IPS DF 6.9 (cell line): Measurements from ENCODE around the gene CCDC33.

Experiments used
- DNase-seq: peaks from one replicate; pipeline ENCODE4 v3.0.0-alpha.2; 2013; ENCODE audit warnings: low read depth, low spot score
- H3K27ac ChIP-seq: one replicate; pipeline ENCODE4 v1.5.1; 2013; ENCODE audit warnings: low read length, control low read depth
- H3K27me3 ChIP-seq: 2 replicates; pipeline ENCODE4 v1.6.1; 2013; ENCODE audit warnings: mild to moderate bottlenecking, low read length; ENCODE audit not compliant: control insufficient read depth, insufficient read depth
- H3K36me3 ChIP-seq: 2 replicates; pipeline ENCODE4 v1.6.1; 2013; ENCODE audit warnings: low read length; ENCODE audit not compliant: control insufficient read depth, insufficient read depth
- H3K4me1 ChIP-seq: 2 replicates; pipeline ENCODE4 v1.6.1; 2013; ENCODE audit warnings: low read length; ENCODE audit not compliant: control insufficient read depth, insufficient read depth
- H3K4me3 ChIP-seq: 2 replicates; pipeline ENCODE4 v1.5.1; 2013; ENCODE audit warnings: mild to moderate bottlenecking, low read length
- H3K9me3 ChIP-seq: 2 replicates; pipeline ENCODE4 v1.6.1; 2013; ENCODE audit warnings: low read length, inconsistent platforms; ENCODE audit not compliant: control insufficient read depth, insufficient read depth
- WGBS: extraction: QIAGEN DNeasy Blood & Tissue Kit; methylation state at CpG from one replicate; pipeline ENCODE4 v1.1.7; 2013; ENCODE audit warnings: mixed read lengths, missing lambda C conversion rate; ENCODE audit not compliant: insufficient read length, insufficient coverage; 5-methylcytosine and 5-hydroxymethylcytosine counted together

CCDC33 gene

DNA sequence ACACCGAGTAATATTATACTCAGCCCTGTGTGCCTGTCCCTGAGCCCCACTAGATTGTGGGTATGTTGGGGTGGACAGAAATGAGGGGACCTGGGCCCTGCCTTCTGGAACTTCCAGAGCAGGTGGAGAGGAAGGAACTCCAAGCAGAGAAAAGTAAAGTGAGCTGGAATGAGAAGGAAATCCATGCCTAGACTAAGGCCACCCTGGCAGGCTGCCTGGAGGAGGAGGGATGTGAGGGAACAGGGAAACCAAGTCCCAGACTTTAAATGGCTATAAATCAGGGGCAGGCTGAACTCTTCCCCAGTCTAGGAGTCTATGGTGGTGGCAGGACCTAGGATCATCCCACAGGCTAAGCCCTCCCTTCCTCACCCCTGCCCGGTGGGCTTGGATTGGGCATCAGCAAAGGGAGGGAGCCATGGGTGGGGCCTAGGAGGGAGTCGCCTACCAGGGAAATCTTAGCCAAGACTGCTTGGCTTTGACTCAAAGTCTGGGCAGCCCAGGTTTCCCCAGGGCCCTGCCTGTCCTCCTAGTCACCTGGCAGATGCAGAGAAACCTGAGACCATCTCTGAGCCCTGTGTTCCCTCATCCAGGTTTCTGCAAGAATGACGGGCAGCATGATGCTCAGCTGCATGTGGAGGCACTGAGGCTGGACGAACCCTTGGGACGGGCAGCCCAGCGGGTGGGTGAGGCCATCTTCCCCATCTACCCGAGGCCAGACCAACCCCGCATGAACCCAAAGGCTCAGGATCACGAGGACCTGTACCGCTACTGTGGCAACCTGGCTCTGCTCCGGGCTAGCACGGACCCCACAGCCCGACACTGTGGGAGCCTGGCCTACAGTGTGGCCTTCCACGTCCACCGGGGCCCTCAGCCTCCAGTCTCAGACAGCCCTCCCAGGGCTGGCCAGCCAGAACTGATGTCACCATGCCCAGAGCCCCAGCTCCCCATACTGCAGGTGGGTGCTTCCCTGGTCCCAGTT lies 17.9 kb upstream of the CCDC33 start:
- H3K27ac ChIP-seq = no peak overlapping the region
- no peak overlapping the region for H3K4me3 ChIP-seq
- DNase-seq = no peak
- no peaks in the 10 kb centered on the region for H3K9me3 ChIP-seq
- H3K27me3 ChIP-seq = peaks cover 33% of the 10 kb centered on the region
- peaks cover 26% of the 10 kb centered on the region for H3K4me1 ChIP-seq
- no CpG with 5 or more reads among the region's 16 CpGs for WGBS
- no peaks in the 10 kb centered on the region for H3K36me3 ChIP-seq

- Histone ChIP-seq H3K9me3 (no peaks in the 10 kb centered on the region), H3K4me1 (peaks cover 24% of the 10 kb centered on the region), H3K27ac (no peak overlapping the region), H3K27me3 (peaks cover 48% of the 10 kb centered on the region), H3K4me3 (no peak overlapping the region), H3K36me3 (no peaks in the 10 kb centered on the region)
- DNase-seq = no peak
- WGBS = no CpG with 5 or more reads among the region's 11 CpGs
Observed at GRCh38 chr15:74220475-74221248, 15.5 kb upstream of the CCDC33 start.

GRCh38 chr15:74221399-74222239 lies 14.5 kb upstream of the CCDC33 start:
- Histone ChIP-seq H3K36me3 (no peaks in the 10 kb centered on the region), H3K27me3 (peaks cover 54% of the 10 kb centered on the region), H3K9me3 (no peaks in the 10 kb centered on the region), H3K4me3 (no peak overlapping the region), H3K27ac (no peak overlapping the region), H3K4me1 (peaks cover 20% of the 10 kb centered on the region)
- no peak for DNase-seq
- no CpG with 5 or more reads among the region's 12 CpGs for WGBS

- Histone ChIP-seq H3K4me1 (peaks cover 20% of the 10 kb centered on the region), H3K4me3 (no peak overlapping the region), H3K27ac (no peak overlapping the region), H3K27me3 (peaks cover 57% of the 10 kb centered on the region), H3K9me3 (no peaks in the 10 kb centered on the region), H3K36me3 (no peaks in the 10 kb centered on the region)
- whole genome bisulfite sequencing = no CpG with 5 or more reads among the region's 25 CpGs
- no peak for DNase-seq
Observed at GRCh38 chr15:74222240-74223119, 13.6 kb upstream of the CCDC33 start.

- Histone ChIP-seq H3K27me3 (peaks cover 43% of the 10 kb centered on the region), H3K4me1 (peaks cover 18% of the 10 kb centered on the region), H3K36me3 (no peaks in the 10 kb centered on the region), H3K4me3 (no peak overlapping the region), H3K27ac (no peak overlapping the region), H3K9me3 (no peaks in the 10 kb centered on the region)
- WGBS = no CpG with 5 or more reads among the region's 5 CpGs
- no peak for DNase-seq
Observed at GRCh38 chr15:74225928-74226327, 10.2 kb upstream of the CCDC33 start.

- H3K27me3 ChIP-seq = peaks cover 33% of the 10 kb centered on the region
- H3K4me1 ChIP-seq = peaks cover 11% of the 10 kb centered on the region
- no peak overlapping the region for H3K27ac ChIP-seq
- no peaks in the 10 kb centered on the region for H3K36me3 ChIP-seq
- no peak overlapping the region for H3K4me3 ChIP-seq
- WGBS = no CpG with 5 or more reads among the region's 10 CpGs
- no peak for DNase-seq
- no peaks in the 10 kb centered on the region for H3K9me3 ChIP-seq
Observed at GRCh38 chr15:74226761-74227540, 9.2 kb upstream of the CCDC33 start.

DNA sequence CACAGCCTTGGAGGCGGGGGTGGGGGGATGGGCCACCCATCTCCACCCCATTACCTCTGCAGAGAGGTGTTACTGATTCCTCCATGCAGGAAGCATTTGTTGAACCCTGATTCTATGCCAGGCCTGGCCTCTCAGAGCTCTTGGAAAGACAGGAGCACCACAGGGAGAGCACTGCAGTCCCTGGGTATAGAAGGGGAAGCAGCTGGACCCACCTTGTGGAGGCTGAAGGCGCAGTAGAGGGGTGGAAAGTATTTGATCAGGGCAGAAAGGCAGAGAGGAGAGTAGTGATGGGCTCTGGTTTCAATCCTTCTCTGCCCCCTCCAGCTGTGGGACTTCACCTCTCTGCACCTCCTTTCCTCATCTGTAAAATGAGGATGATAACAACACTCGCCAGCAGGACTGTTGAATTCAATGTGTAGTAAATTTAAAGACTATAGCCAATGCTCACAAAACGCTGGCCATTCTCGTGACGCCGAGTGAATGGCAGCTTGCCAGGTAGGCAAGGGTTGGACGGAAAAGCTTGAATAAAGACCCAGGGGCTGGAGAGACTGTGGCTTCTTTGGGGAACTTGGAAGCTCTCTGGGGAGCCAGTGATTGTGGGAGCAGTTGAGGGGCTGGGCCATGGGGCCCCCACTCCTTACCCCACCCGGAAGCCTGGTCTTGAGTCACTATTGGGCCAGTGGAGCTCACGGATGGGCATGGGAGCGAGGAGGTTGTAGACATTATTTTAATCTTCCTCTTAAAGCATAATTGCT lies 8.0 kb upstream of the CCDC33 start:
- Histone ChIP-seq H3K27ac (no peak overlapping the region), H3K4me1 (peaks cover 7% of the 10 kb centered on the region), H3K27me3 (peaks cover 25% of the 10 kb centered on the region), H3K36me3 (no peaks in the 10 kb centered on the region), H3K9me3 (no peaks in the 10 kb centered on the region), H3K4me3 (no peak overlapping the region)
- DNase-seq = no peak
- no CpG with 5 or more reads among the region's 11 CpGs for WGBS

DNA sequence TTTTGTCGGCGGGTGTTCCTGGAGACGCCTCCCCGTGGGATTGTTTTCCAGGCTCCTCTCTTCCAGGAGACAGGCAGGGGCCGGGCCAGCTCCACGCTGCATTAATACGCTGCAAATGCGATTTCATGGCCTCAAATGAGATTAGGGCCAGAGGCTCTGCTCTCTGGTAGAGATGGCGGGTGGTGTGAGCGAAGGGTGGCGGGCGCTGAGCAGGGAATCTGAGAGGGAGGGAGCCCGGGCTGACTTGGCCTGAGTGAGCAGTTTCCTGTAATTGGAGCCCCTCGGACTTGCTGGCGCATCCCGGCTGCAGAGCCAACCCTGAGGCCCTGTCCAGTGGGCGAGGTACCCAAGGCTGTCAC lies 7.4 kb upstream of the CCDC33 start:
- Histone ChIP-seq H3K27ac (no peak overlapping the region), H3K4me1 (peaks cover 4% of the 10 kb centered on the region), H3K9me3 (no peaks in the 10 kb centered on the region), H3K27me3 (peaks cover 24% of the 10 kb centered on the region), H3K4me3 (no peak overlapping the region), H3K36me3 (no peaks in the 10 kb centered on the region)
- no peak for DNase-seq
- no CpG with 5 or more reads among the region's 17 CpGs for WGBS
